HG03045 (cell line): ENCODE data around the gene HLCS.

Experiments
- ATAC-seq: cut with Tn5 transposase; IDR thresholded peaks from one replicate; pipeline ENCODE4 v1.9.1; 2021; ENCODE audit warnings: mild to moderate bottlenecking, moderate library complexity; ENCODE audit not compliant: unreplicated experiment

HLCS gene

DNA sequence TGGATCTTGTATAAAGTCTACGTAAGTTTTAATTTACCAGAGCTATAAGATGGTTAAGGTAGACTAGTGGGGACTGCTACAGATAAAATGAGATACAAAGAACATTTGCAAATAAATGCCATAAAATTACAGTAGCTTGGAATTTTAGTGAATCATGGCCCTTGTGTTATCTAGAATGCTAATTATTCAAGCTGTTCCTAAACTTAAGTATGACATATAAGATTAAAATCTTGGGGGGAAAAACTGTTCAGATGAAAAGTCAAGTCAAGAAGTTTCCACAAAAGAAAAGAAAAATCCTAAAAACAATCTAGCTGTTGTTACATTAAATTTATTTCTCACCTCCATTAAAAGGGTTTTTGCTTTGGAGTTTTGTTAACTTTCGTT lies 215.9 kb downstream of the HLCS start:
- no peak for ATAC-seq

DNA sequence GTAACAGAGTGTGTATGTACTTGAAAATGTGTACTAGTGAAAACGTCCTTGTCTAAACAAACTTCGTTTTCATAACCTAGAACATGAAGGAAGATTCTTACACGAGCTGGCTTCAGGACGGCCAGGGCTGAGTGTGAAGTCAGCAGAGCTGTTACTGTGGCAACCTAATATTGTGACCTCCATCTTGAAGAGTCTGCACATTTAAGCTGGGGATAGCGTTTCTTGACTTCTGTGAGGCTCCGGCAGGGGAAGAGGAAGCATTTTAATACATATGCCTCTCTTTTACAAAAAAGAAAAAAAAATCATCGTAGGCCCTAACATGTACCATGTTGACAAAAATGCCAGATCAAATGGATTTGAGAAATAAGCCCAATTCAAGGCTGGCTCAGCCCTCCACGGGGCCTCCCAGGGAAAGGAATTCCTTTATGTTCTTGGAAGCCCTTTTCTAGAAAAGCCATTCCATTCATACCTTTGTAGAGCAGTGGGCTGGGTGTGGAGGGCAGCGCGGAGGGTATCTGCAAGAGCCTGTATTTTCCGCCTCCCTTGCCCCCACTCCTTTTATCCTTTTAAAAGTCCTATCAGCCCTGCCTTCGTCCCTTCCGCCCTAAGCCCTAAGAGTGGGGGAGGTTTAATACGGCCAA lies 216.4 kb downstream of the HLCS start:
- no peak for ATAC-seq

DNA sequence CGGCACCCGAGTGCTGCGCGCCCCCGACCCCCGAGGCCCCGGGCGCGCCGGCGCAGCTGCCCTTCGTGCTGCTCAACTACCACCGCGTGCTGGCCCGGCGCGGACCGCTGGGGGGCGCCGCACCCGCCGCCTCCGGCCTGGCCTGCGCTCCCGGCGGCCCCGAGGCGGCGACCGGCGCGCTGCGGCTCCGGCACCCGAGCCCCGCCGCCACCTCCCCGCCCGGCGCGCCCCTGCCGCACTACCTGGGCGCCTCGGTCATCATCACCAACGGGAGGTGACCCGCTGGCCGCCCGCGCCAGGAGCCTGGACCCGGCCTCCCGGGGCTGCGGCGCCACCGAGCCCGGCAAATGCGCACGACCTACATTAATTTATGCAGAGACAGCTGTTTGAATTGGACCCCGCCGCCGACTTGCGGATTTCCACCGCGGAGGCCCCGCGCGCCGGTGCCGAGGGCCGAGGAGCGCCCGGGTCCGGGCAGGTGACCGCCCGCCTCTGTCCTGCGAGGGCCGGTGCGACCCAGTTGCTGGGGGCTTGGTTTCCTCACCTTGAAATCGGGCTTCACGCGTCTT lies 218.6 kb downstream of the HLCS start:
- no peak for ATAC-seq

DNA sequence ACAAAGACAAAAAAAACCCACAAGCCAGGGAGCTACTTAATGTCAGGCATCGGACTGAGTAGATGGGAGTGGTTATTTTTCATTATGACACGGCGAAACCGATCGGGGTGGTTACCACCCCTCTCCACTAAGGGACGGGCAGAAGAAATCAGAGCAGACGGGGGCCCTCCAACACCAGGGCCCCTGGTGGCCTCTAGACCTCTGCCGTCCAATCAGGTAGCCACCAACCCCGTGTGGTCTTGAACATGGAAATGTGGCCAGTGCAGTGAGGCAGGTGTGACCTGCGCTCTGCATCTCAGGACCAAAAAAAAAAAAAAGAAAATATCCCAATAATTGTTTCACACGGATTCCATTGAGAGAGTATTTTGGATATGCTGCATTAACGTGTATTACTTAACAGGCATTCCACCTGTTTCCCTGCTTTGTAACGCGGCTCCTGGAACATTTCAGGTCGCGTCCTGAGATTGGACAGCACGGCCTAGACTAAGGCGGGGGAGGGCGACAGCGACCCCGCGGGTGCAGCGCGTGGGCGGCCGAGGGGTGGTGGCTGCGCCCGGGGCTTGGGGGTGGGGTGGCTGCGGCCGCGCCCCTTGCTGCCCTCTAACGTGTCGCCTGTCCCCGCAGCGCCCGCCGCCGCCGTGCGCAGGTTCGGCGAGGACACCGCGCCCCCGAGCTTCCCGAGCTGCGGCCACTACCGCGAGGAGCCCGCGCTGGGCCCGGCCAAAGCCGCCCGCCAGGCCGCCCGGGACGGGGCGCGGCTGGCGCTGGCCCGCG lies 219.2 kb downstream of the HLCS start:
- no peak for ATAC-seq

DNA sequence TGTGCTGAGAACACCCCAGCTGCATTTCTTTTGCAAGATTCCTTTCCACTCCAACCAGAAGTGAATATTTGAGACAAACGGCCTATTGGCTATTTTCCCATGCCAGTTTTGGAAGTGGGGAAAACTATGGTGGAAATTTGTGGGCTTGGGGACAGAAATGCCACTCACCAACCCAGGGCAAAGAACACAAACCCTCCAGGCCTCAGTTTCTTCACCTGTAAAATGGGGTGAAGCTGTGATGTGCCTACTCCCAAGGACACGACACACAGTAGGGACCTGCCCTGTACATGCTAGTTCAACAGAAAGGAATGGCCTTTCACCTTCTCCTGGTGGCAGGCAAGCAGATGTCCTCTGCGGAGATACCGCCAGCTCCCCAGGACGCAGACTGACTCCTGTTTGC lies 221.0 kb downstream of the HLCS start:
- ATAC-seq, result no peak

DNA sequence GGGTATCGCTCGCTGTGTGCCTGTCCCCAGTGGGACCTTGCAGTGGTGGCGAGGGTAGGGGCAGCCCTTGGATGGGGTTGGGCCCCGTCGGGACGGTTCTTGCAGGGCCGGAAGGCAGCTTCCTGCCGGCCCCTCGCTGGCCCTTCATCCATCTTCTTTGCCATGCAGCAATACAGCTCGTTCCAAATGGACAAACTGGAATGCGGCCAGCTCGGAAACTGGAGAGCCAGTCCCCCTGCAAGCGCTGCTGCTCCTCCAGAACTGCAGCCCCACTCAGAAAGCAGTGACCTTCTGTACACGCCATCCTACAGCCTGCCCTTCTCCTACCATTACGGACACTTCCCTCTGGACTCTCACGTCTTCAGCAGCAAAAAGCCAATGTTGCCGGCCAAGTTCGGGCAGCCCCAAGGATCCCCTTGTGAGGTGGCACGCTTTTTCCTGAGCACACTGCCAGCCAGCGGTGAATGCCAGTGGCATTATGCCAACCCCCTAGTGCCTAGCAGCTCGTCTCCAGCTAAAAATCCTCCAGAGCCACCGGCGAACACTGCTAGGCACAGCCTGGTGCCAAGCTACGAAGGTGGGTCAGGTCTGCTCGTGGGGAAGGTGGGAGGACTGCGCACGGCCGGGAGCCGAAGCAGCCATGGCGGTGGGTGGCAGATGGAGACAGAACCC lies 221.8 kb downstream of the HLCS start:
- no peak for ATAC-seq

DNA sequence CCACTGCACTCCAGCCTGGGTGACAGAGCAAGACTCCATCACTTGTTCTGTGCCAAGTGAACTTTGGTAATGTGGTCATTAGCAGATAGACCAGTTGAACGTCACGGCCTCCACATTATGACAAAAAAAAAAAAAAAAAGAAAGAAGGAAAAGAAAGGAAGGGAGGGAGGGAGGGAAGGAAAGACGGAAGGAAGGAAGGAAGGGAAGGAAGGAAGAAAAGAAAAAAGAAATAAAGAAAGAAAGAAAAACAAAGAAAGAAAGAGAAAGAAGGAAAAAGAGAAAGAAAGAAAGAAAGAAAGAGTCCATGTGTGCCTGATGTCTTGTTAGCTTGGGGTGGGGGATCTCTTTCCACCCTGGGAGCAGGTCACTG lies 222.3 kb downstream of the HLCS start:
- ATAC-seq, result no peak

DNA sequence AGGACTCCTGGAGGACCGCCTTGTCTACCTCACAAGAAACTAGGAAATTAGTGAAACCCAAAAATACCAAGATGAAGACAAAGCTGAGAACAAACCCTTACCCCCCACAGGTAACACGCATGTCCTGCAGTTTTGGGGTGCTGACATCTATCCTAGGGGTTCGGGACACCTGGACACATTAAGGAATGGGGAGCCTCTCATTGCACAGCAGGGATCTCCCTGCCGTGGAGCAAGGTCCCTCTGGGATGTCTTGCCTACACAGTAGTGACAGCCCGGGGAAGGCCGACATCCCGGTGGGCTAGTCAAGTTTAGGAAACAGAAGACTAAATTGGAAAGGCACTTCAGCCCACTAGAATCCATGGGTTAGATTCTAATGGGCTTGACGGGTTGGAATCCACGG lies 223.0 kb downstream of the HLCS start:
- ATAC-seq, result no peak

DNA sequence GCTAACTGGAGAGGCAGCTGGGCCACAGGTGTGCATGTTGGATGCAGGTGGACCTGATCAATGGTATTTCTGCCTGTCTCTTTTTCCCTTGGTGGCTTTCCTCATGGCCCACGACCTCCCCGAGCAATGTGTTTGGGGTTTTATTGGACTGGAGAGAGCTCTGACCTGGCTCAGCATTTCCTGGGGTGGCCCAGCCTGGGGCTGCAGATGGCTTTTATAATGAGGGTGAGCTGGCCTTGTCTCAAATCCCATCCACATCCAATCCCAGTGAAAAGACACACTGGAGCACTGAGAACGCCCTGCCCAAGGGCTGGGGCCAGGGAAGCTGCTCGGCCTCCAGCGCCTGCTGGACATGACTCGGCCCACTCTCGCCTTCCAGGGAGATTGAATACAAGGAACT lies 223.5 kb downstream of the HLCS start:
- ATAC-seq, result no peak

DNA sequence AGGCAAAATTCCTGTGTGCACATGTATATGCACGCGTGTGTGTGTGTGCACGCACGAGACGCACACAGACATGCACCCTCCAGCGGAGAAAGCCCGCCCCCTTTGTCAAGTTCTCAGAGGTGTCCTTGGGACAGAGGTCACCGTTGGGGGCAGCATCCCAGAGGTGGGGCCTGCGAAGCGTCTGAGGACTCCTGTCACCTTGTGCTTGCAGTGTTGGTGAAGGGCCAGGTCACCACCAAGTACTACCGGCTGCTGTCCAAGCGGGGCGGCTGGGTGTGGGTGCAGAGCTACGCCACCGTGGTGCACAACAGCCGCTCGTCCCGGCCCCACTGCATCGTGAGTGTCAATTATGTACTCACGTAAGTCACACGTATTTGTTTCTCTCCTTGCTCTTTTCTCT lies 225.0 kb downstream of the HLCS start:
- ATAC-seq, result no peak

DNA sequence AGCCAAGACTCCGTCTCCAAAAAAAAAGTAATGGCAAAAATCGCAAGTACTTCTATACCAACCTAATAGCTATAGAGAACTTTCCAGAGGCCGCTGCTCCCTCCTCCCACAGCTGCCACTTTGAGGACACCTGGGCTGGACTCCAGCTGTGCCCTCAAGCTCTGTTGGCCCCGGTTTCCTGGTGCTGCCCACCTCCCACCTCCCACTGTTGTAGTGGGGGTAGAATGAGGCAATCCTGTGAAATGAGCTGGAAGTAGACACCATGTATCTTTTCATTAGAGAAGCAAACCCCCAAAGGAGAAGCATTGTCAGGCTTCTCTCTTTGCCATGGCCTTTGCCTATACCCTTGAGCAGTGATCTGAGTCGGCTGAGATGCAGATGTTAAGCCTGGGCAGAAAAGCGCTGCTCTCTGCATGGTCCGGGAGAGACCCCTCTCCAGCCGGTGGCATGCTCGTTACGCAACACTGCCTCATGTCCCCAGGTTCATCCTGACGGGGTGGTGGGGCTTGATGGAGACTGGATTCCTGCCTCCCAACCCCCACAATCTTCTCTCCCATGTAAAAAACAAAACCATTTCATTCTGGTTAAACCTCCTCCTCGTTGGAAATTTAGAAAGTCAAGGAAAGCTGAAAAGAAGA lies 227.9 kb downstream of the HLCS start:
- no peak for ATAC-seq

DNA sequence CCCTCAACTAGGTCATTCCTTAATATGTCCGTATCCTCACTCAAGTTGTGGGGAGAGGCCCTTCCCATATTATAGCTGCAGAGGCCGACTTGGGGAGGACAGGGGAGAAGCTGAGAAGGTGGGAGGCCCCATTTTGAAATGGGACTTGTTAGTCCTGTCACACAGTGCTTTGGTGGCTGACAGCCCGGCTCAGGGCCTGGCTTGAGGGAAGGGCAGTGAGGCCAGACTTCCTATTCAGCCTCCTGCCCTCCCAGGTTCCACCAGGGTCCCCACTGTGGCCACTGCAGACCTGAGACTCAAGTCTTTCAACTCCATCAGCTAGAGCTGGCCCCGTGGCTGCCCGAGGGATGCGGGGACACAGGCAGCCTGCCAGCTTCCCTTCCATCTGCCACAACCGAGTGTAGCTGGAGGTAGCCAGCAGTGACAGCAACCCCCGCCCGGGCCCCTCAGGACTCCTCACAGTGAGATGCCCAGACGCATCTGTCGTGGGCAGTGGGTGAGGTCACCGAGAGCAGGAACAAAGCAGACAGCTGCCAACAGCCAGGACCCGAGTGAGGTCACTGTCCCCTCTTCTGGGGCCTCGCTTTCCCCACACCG lies 230.6 kb downstream of the HLCS start:
- ATAC-seq, result no peak

DNA sequence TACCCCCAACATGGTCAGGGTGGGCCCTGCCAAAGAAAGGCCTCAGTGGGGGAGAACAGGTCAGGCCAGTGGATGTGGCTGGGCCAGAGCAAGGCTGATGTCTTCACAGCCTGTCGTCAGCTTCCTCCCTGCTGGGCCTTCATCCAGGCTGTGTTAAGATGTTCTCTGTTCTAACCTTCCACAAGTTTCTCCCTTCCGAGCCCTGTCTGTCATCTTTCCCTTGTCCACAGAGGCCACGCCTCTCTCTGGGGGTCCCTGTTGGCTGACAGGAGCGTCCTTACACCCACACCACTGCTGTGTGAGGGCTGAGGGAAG lies 231.3 kb downstream of the HLCS start:
- ATAC-seq, result no peak

DNA sequence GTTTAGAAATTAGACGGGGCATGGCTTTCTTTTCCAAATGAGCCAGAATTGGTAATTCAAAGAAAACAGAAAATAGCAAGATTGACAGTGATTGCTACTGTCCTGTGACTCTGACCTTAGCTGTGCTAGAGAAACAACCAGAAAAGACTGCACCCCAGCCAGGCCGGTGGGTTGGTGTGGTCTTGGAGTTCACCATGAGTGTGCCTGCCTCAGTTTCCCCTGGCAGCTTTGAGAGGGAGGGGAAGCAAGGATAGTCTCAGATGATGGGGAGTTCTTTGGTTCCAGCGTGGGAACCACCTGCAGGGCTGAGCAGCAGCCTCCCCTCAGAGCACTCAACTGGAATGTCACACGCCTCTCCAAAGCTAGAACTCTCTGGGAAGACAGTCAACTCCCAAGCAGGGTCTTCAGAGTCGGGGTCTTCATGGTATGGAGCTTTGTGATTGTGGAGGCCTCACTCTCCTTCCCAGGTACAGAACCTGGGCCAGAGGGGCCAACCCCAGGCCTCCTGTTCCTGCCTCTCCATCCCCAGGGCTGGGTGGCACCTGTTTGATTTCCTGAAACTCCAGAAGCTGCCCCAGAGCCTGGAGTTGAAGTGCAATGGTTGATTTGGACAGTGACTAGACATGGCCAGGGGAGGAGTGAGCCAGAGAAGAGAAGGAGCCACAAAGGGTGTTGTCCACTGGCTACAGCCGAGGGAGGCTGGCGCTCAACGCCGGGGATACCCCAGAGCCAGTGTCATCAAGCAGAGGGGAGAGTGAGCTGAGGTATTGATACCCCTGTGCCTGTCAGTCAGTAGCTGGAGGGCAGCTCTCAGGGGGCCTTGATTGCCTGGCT lies 231.9 kb downstream of the HLCS start:
- ATAC-seq, result no peak

DNA sequence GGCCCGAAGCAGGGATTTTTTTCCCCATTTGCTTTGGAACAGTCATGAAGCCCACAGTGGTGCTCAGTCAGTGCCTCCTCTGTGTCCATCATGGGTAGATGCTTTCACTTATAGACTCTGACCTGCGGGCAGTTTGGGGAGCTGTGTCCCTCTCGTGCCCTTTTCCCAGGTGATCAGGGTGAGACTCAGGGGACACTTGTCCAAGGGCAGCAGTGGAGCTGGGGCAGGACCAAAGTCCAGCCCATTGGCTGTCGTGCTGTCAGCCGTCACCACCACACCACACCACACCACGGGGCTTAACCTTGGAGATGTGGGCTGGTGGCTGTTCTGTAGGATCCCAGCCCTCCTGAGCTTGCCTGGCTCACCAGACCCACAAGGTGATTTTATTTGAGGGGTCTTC lies 232.6 kb downstream of the HLCS start:
- ATAC-seq, result no peak

DNA sequence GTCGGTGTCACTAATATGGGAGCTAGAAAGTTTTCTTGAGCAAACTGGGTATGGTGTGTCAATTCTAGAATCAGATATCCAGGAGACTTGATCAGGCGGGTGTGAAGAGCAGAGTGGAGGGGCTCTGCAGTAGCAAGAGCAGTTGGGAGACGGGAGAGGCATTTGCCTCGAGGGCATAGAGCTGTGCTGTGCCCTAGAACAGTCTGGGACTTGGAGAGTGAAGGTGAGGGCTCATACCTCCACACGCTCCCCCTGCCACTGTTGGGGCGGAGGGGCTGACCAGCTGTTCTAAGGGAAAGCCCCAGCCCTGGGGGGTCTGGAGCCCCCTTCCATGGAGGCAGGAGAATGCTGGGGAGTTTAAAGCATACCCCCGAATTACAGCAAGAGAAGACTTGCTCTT lies 233.7 kb downstream of the HLCS start:
- no peak for ATAC-seq

DNA sequence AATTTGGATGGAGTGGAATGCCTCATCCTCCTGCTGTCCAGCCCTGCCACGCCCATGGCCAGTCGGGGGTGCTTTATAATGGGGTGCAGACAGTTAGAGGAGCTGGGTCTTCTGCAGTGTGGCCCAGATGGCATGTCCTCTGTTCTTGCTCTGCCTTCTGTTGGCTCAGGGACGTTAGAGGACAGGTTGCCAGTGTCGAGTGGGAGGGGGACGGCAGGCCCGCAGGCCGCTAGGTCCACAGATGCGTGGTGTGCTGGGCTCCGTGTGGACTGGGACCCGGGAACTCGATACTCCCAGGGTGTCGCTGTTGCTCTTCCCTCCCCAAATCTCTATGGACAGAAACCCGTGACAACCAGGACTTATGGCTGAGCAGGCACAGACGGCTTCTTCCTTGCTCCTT lies 234.3 kb downstream of the HLCS start:
- no peak for ATAC-seq

DNA sequence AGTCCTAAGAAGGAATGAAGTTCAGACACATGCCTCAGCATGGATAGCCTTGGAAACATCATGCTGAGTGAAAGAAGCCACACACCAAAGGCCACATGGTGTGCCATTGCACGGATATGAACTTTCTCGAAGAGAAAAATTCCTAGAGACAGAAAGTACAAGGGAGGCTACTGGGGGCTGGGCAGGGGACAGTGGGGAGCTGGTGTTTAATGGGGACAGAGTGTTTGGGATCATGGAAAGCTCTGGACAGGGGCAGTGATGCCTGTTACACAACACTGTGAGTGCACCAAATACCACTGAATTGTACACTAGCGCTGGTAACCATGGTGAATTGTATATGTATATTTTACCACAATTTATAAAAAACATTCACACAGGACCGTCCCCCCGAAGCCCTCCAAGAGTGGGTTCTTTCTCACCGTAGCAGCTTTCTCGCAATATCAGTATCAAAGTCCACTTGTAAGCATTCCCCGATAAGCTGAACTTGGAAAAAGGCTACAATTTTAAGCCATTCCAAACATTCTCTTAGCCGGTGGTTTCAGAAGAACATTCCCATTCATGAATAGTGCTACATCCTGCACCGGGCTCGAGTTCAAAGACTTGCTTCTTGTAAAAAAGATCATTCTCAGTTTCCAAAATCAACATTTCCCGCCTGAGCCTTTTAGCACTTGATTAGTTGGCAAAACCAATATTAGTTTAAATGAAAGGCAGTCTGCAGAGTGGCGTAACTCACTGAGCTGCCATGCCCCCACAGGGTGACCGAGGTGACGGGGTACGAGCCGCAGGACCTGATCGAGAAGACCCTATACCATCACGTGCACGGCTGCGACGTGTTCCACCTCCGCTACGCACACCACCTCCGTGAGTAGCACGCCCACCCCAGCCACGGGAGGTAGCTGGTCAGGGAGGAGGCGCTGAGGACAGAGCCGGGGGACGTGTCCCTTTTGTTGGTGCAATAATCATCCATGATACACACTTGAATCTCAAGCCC lies 235.9 kb downstream of the HLCS start:
- ATAC-seq, result no peak

DNA sequence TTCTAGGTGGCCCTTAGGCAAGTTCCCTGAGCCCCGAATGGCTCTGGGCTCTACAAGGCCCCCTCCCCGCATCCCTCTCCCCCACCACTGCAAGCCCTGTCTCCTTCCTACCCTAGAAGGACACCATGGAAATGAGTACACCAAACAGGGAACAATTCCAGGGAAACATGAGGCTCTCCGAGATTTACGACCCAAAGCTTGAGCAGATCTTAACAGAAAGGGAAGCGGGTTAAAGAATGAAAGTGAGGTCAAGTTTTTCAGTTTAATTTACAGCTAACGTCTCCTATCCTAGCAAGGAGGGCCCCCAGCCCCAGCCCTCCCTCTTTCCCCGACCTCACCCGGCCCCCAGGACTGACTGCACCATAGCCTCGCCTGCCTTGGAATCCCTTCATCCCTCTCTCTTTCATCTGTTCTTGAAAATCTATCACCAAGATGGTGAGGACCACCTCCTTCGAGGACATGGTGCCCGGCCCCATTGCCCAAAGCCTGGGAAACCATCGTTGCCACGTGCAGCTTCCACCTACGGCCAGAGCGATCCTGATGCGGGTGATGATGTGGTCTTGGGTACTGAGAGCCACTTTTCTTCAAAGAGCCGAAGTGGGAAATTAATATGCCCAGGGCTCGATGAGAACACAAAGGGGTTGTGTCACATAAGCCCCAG lies 237.0 kb downstream of the HLCS start:
- ATAC-seq, result no peak
